CD4-positive, alpha-beta memory T cell (primary cell): Measurements from ENCODE around the gene FAM171A2. TPM values are rescaled to one million over a fixed set of nuclear protein-coding genes. Genes with fewer than 3 reads are reported as not detected.
"Not testable (repeated sequence)": the region's sequence is repeated elsewhere in the genome, so short reads cannot be mapped to it uniquely, and the experiment has no call there.

Experiments
- CTCF ChIA-PET: fragments of 350-600 bp; sonication (Branson Sonifier 250); formaldehyde crosslinking; loops from one replicate; lab custom pipeline; 2021; ENCODE audit warnings: inconsistent platforms; ENCODE audit not compliant: partially characterized antibody; lab: Charles Lee
- POLR2A ChIA-PET: fragments of 350-600 bp; sonication (Branson Sonifier 250); formaldehyde crosslinking; loops from one replicate; lab custom pipeline; 2021; ENCODE audit not compliant: partially characterized antibody; lab: Charles Lee
- DNase-seq, 5 donors: peaks; one replicate each; pipeline versions ENCODE4 v3.0.0 to v3.0.0-alpha.2; 2020 to 2022; ENCODE audit warnings: mixed read lengths in 1 of 5
- H3K27ac ChIP-seq: one replicate; pipeline ENCODE4 v1.7.0; 2013; ENCODE audit warnings: low read depth, low read length
- H3K27me3 ChIP-seq: 2 replicates; pipeline ENCODE4 v1.7.0; 2013; ENCODE audit warnings: mild to moderate bottlenecking, low read length, moderate library complexity; ENCODE audit not compliant: insufficient read depth
- H3K36me3 ChIP-seq: 2 replicates; pipeline ENCODE4 v1.7.0; 2013; ENCODE audit warnings: mild to moderate bottlenecking, low read length, moderate library complexity; ENCODE audit not compliant: insufficient read depth
- H3K4me1 ChIP-seq: 2 replicates; pipeline ENCODE4 v1.7.0; 2013; ENCODE audit warnings: mild to moderate bottlenecking, low read length, moderate library complexity; ENCODE audit not compliant: insufficient read depth
- H3K4me3 ChIP-seq, 2 donors: one replicate each; pipeline ENCODE4 v1.7.0; 2013; ENCODE audit warnings: low read length in 2 of 2, mild to moderate bottlenecking in 1 of 2
- H3K9me3 ChIP-seq, 2 donors: one replicate each; pipeline ENCODE4 v1.7.0; 2013; ENCODE audit warnings: low read length in 2 of 2, control low read depth in 1 of 2; ENCODE audit not compliant: control insufficient read depth in 1 of 2
- H3K27ac Mint-ChIP-seq, 7 donors: one replicate each; pipeline ENCODE4 v1.8.0; 2020 to 2021; ENCODE audit warnings: mixed read lengths in 7 of 7, mild to moderate bottlenecking in 6 of 7, inconsistent platforms in 3 of 7, moderate library complexity in 3 of 7
- H3K27me3 Mint-ChIP-seq, 2 donors: one replicate each; pipeline ENCODE4 v1.8.0; 2020 to 2021; ENCODE audit warnings: mixed read lengths in 2 of 2
- H3K36me3 Mint-ChIP-seq, 2 donors: one replicate each; pipeline ENCODE4 v1.8.0; 2020 to 2021; ENCODE audit warnings: mixed read lengths in 2 of 2, inconsistent platforms in 1 of 2, mild to moderate bottlenecking in 1 of 2
- H3K4me1 Mint-ChIP-seq, 4 donors: one replicate each; pipeline ENCODE4 v1.8.0; 2020 to 2021; ENCODE audit warnings: mixed read lengths in 4 of 4, mild to moderate bottlenecking in 1 of 4
- H3K4me3 Mint-ChIP-seq, 8 donors: one replicate each; pipeline ENCODE4 v1.8.0; 2020 to 2021; ENCODE audit warnings: mixed read lengths in 8 of 8, mild to moderate bottlenecking in 7 of 8, moderate library complexity in 6 of 8, inconsistent platforms in 3 of 8
- H3K9me3 Mint-ChIP-seq, 8 donors: one replicate each; pipeline ENCODE4 v1.8.0; 2020 to 2021; ENCODE audit warnings: mixed read lengths in 8 of 8, mild to moderate bottlenecking in 5 of 8, inconsistent platforms in 3 of 8, moderate library complexity in 1 of 8
- intact Hi-C: fragments of 100-400 bp; cut with micrococcal nuclease; formaldehyde crosslinking; loops from one replicate; pipeline ENCODE4 v1.15.1; 2023
- polyA plus RNA-seq, 2 donors: library from polyadenylated mRNA; unstranded; fragments of 300-500 nt; fragmentation: Illumina TruSeq; gene quantifications; one replicate each; pipeline ENCODE4 v1.2.3, GENCODE V29; 2021
- total RNA-seq, 2 experiments: library from RNA; stranded (reverse); gene quantifications; one replicate each; pipeline ENCODE4 v1.2.3, GENCODE V29; 2021

FAM171A2 gene
- total and polyA plus RNA-seq, 4 experiments from 2014 or later: 0.13 to 0.72 (median 0.52) TPM; not detected in 1

DNA sequence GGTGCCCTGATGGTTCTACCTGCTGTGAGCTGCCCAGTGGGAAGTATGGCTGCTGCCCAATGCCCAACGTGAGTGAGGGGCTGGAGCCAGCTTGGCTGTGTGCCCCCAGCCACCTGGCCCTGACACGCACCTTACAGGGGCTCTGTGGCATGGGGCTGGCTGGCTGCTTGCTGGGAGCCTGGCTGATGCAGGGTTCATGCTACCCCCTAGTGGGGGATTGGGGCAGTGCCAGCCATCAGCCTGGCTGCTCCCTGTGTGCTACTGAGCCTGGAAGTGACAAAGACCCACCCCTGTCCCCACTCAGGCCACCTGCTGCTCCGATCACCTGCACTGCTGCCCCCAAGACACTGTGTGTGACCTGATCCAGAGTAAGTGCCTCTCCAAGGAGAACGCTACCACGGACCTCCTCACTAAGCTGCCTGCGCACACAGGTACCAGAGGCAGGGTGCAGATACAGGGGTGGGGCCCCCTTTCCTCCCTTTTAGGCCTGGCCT, 12.9 kb downstream of the FAM171A2 start:
- Histone ChIP-seq H3K27me3 (no peaks in the 10 kb centered on the region), H3K9me3 (no peaks in the 10 kb centered on the region), H3K4me1 (peaks cover 7% of the 10 kb centered on the region), H3K27ac (no peak overlapping the region), H3K36me3 (no peaks in the 10 kb centered on the region), H3K4me3 (no peak overlapping the region)
- H3K27me3 Mint-ChIP-seq: no peaks in the 10 kb centered on the region
- ChIA-PET POLR2A (interaction anchor here (0.8 to 1.6 kb wide), 5 partner anchors 24 to 165 kb away, joined by 3 to 6 read pairs (median 5); partner anchors contain the start of gene TMUB2), CTCF (interaction anchor here (1.1 to 4.9 kb wide), 11 partner anchors 8 to 148 kb away, joined by 3 to 26 read pairs (median 5); partner anchors contain the start of gene FAM171A2)
- H3K4me3 Mint-ChIP-seq: peak overlapping the region in 1 of 8 donors; percentile 46
- peaks cover 9 to 19% (median 13%) of the 10 kb centered on the region in 4 donors for H3K4me1 Mint-ChIP-seq
- H3K36me3 Mint-ChIP-seq: peaks cover 3 to 5% of the 10 kb centered on the region in 2 donors
- intact Hi-C loops: no loop called here
- peak in 4 of 5 donors; percentile 63 to 70 (median 64) for DNase-seq
- H3K27ac Mint-ChIP-seq: peak overlapping the region in 1 of 7 donors; percentile 51
- H3K9me3 Mint-ChIP-seq: no peaks in the 10 kb centered on the region

GRCh38 chr17:44349553-44350070, 14.0 kb downstream of the FAM171A2 start:
- no peak overlapping the region for H3K4me3 Mint-ChIP-seq
- no peak overlapping the region for H3K27ac Mint-ChIP-seq
- Histone ChIP-seq H3K36me3 (no peaks in the 10 kb centered on the region), H3K4me3 (no peak overlapping the region), H3K27me3 (no peaks in the 10 kb centered on the region), H3K9me3 (no peaks in the 10 kb centered on the region), H3K4me1 (peaks cover 10% of the 10 kb centered on the region), H3K27ac (no peak overlapping the region)
- ChIA-PET POLR2A (interaction anchor here (0.8 to 1.6 kb wide), 5 partner anchors 23 to 139 kb away, joined by 3 to 5 read pairs (median 5); no protein-coding TSS in a partner anchor), CTCF (interaction anchor here (0.6 to 3.1 kb wide), 10 partner anchors 8 to 147 kb away, joined by 3 to 19 read pairs (median 4); partner anchors contain the start of gene FAM171A2)
- no peaks in the 10 kb centered on the region for H3K9me3 Mint-ChIP-seq
- DNase-seq: no peak
- peaks cover 13 to 30% (median 22%) of the 10 kb centered on the region in 4 donors for H3K4me1 Mint-ChIP-seq
- peaks cover 3 to 10% of the 10 kb centered on the region in 2 donors for H3K36me3 Mint-ChIP-seq
- intact Hi-C loops: no loop called here
- no peaks in the 10 kb centered on the region for H3K27me3 Mint-ChIP-seq

- Mint-ChIP-seq H3K4me3 (no peak overlapping the region), H3K27ac (no peak overlapping the region), H3K36me3 (peaks cover 3 to 10% of the 10 kb centered on the region in 2 donors), H3K9me3 (no peaks in the 10 kb centered on the region), H3K27me3 (no peaks in the 10 kb centered on the region), H3K4me1 (peaks cover 13 to 34% (median 22%) of the 10 kb centered on the region in 4 donors)
- Histone ChIP-seq H3K27me3 (no peaks in the 10 kb centered on the region), H3K36me3 (no peaks in the 10 kb centered on the region), H3K27ac (no peak overlapping the region), H3K9me3 (no peaks in the 10 kb centered on the region), H3K4me1 (peaks cover 10% of the 10 kb centered on the region), H3K4me3 (no peak overlapping the region)
- intact Hi-C loops: no loop called here
- CTCF ChIA-PET: interaction anchor here (0.6 to 3.0 kb wide), 4 partner anchors 10 to 19 kb away, joined by 3 to 9 read pairs (median 4); partner anchors contain the start of gene FAM171A2
- no peak for DNase-seq
- POLR2A ChIA-PET: interaction anchor here (1.0 to 1.5 kb wide), 2 partner anchors 128 to 137 kb away, joined by 3 to 5 read pairs; no protein-coding TSS in a partner anchor
Measured at GRCh38 chr17:44348988-44349364, 14.7 kb downstream of the FAM171A2 start.

DNA sequence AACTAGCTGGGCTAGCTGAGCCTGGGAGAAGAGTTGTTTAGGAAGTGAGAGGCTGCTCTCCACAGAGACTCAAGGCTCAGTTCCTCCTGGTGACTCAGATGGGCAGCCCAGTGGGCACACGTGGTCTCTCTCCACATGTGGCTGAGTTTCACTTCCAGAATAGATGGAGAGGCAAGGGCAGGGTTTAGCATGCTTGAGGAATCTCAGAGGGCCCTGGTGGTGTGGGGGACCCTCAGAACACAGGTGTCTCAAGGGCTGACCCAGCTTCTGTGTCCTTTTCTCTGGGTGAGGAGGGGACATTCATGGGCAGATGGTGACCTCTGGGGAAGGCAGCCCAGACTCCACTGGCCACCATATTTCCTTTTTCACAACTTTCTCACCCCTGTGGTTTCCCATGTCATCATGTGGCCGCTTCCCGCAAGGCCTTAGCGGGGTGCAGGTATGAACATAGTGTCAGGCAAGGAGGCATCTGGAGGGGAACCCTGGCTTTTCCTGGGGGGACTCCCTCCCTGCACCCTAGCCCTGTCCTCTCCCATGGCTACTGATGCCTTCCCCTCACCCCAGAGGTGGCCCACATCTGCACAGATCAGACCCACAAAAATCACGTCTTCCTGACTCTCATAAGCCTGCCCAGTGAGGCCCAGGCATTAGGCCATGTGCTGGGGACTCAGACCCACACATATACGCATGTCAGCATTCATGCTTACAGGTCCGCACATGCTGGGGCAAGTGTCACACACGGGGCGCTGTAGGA, 15.2 kb downstream of the FAM171A2 start:
- intact Hi-C loops: no loop called here
- ChIA-PET CTCF (interaction anchor here (0.8 to 2.2 kb wide), 3 partner anchors 10 to 138 kb away, joined by 3 to 7 read pairs (median 5); no protein-coding TSS in a partner anchor), POLR2A (interaction anchor here (0.6 to 1.2 kb wide), 3 partner anchors 127 to 136 kb away, joined by 3 read pairs; no protein-coding TSS in a partner anchor)
- H3K4me1 ChIP-seq: peaks cover 10% of the 10 kb centered on the region
- Mint-ChIP-seq H3K36me3 (peaks cover 3 to 10% of the 10 kb centered on the region in 2 donors), H3K4me3 (no peak overlapping the region), H3K4me1 (peaks cover 13 to 35% (median 24%) of the 10 kb centered on the region in 4 donors), H3K27ac (peak overlapping the region in 4 of 7 donors; percentile 8 to 71 (median 44)), H3K9me3 (no peaks in the 10 kb centered on the region), H3K27me3 (no peaks in the 10 kb centered on the region)
- no peak for DNase-seq
- H3K27ac ChIP-seq: no peak overlapping the region
- no peak overlapping the region for H3K4me3 ChIP-seq
- H3K36me3 ChIP-seq: no peaks in the 10 kb centered on the region
- no peaks in the 10 kb centered on the region for H3K27me3 ChIP-seq
- H3K9me3 ChIP-seq: no peaks in the 10 kb centered on the region

GRCh38 chr17:44347206-44348055, 16.2 kb downstream of the FAM171A2 start:
- H3K36me3 ChIP-seq, H3K27me3 ChIP-seq, H3K4me3 ChIP-seq, DNase-seq, H3K27ac ChIP-seq, H3K9me3 ChIP-seq, intact Hi-C loops, H3K4me1 ChIP-seq, H3K9me3 Mint-ChIP-seq, H3K36me3 Mint-ChIP-seq, H3K27me3 Mint-ChIP-seq: not testable (repeated sequence)
- Mint-ChIP-seq H3K4me3 (peak overlapping the region in 1 of 8 donors; percentile 32), H3K4me1 (peaks cover 13 to 31% (median 22%) of the 10 kb centered on the region in 4 donors), H3K27ac (peak overlapping the region in 1 of 7 donors; percentile 64)
- CTCF ChIA-PET: interaction anchor here (0.8 to 1.6 kb wide), 3 partner anchors 17 to 137 kb away, joined by 3 to 7 read pairs (median 3); no protein-coding TSS in a partner anchor
- POLR2A ChIA-PET: interaction anchor here (0.5 to 1.2 kb wide), 5 partner anchors 126 to 151 kb away, joined by 3 read pairs; no protein-coding TSS in a partner anchor

DNA sequence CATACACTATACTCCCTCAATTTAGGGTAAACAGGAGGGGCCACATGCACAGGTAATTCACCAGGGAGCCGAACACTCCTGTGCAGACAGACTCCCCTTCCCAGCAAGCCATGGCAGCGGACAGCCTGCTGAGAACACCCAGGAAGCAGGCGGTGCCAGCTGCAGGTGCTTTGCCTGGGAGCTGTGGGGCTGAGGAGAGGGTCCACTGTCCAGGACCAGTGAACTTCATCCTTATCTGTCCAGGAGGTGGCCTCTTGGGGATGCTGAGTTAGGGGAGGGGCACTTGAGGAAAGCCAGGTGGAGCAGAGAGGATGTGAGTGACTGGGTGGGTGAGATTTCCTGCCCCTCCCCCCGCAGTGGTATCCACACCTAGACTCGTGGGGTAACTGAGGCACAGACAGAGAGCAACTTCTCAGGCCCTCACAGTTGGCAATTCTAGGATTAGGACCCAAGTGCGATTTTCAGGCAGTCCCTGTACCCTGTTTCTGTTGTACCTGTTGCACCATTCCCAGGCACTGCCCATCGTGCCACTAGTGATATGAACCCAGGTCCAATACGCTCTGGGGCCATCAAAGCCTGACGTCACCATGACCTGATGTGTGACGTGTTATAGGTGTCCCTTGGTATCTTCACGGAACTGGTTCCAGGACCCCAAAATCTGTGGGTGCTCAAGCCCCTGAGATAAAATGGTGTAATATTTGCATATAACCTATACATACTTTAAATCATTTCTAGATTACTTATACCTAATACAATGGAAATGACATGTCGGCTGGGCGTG, 17.4 kb downstream of the FAM171A2 start:
- intact Hi-C loops: no loop called here
- H3K27ac ChIP-seq: no peak overlapping the region
- CTCF ChIA-PET: interaction anchor here (0.7 to 3.6 kb wide), 19 partner anchors 8 to 205 kb away, joined by 3 to 41 read pairs (median 6); partner anchors contain the start of genes FAM171A2, HROB and TMUB2
- peaks cover 10% of the 10 kb centered on the region for H3K4me1 ChIP-seq
- Mint-ChIP-seq H3K27ac (peak overlapping the region in 5 of 7 donors; percentile 69 to 88 (median 81)), H3K36me3 (peaks cover 0 to 10% of the 10 kb centered on the region in 2 donors), H3K9me3 (no peaks in the 10 kb centered on the region), H3K4me3 (peak overlapping the region; percentile 90 to 97 (median 92)), H3K4me1 (peaks cover 13 to 31% (median 22%) of the 10 kb centered on the region in 4 donors), H3K27me3 (no peaks in the 10 kb centered on the region)
- peak overlapping the region; percentile 90 to 97 for H3K4me3 ChIP-seq
- H3K27me3 ChIP-seq: no peaks in the 10 kb centered on the region
- POLR2A ChIA-PET: interaction anchor here (0.7 to 2.2 kb wide), 16 partner anchors 8 to 148 kb away, joined by 3 to 22 read pairs (median 6); partner anchors contain the start of genes RUNDC3A and UBTF
- H3K36me3 ChIP-seq: no peaks in the 10 kb centered on the region
- H3K9me3 ChIP-seq: no peaks in the 10 kb centered on the region
- DNase-seq: no peak
